ENCODE data around the gene HRH3.

Gene HRH3

DNA sequence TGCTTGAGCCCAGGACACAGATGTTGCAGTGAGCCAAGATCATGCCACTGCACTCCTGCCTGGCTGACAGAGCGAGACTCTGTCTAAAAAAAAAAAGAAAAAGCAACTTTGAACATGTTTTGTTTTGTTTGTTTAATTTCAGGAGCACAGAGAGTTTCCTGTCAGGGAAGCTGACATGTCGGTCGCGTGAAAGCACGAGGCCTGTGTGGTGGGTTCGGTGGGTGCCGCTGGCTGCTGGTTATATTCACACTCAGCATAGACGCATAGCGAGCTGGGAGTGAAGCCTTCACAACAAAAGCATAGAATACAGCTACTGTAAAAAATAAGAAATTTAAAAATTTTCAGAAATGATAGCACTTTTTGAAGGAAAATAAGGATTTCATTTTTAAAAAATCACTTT lies 22.8 kb downstream of the HRH3 start:
- DNase-seq, result no peak

DNA sequence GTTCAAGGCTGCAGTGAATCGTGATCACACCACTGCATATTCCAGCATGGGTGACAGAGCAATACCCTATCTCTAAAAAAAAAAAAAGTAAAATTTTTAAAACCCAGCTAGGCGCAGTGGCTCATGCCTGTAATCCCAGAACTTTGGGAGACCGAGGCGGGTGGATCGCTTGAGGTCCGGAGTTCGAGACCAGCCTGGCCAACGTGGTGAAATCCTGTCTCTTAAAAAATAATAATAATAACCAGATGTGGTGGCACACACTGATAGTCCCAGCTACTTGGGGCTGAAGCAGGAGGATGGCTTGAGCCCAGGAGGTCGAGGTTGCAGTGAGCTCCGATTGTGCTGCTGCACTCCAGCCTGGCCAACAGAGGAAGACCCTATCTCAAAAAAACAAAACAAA lies 23.8 kb downstream of the HRH3 start:
- DNase-seq, result no peak

DNA sequence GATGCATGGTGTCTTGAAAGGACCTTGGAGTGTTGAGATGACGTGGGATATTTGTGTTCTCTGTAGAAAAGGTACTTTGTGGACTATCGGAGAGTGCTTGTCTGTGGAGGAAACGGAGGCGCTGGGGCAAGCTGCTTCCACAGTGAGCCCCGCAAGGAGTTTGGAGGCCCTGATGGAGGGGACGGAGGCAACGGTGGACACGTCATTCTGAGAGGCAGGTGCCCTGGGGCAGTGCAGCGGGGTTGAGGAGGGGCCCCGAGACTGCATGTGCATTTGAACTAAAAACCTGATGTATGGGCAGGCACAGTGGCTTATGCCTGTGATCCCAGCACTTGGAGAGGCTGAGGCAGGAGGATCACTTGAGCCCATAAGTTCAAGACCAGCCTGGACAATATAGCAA lies 24.3 kb downstream of the HRH3 start:
- no peak for DNase-seq

DNA sequence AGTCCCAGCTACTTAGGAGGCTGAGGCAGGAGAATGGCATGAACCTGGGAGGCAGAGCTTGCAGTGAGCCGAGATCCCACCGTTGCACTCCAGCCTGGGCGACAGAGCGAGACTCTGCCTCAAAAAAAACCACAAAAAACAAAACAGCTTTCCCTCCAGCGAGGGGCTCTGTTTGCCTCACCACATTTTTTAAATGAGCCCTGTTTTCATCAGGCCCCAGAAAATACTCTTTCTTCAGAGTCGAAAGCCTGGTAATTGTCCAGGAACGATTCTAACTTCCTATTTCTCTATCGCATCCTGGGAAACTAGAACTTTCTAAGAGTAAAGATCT lies 25.0 kb downstream of the HRH3 start:
- DNase-seq, result no peak

DNA sequence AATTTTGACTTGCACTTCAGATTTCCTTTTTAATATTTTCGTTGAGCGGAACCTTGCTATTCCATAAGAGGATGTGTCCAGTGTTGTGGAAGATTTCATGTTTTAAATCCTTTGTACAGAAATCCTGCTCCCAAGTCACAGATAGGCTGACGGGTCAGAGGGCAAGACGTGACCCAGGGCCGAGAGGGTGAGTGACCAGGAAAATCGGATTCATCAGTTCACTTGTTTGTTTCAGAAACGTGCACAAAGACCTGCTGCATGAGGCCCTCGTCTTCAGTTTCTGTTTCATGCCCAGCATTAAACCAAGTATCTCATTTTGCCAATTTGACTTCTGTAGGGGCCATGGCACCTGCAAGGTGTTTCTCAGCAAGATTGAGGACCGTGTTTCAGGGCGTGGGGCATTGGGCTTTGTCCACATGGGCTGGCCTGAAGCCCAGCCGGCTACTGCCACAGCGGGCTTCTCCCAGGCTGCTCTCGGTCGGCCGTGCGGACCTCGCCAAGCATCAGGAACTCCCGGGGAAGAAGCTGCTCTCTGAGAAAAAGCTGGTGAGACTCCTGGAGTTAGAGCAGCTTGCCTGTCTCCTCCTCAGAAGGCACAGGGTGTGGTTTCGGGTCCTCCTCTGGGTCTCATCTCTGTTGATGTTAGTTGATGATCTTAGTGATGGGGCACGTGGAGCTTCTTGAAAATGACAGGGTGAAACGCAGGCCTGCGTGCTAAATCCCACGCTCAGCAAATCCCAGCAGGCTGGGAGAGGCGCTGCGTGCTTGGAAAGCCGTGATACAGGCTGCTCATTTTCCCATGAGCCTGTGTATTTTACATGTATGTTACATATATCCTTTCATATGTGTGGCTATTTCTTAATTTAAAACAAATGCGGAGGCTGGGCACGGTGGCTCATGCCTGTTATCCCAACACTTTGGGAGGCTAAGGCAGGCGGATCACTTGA lies 26.7 kb downstream of the HRH3 start:
- DNase-seq, result no peak

DNA sequence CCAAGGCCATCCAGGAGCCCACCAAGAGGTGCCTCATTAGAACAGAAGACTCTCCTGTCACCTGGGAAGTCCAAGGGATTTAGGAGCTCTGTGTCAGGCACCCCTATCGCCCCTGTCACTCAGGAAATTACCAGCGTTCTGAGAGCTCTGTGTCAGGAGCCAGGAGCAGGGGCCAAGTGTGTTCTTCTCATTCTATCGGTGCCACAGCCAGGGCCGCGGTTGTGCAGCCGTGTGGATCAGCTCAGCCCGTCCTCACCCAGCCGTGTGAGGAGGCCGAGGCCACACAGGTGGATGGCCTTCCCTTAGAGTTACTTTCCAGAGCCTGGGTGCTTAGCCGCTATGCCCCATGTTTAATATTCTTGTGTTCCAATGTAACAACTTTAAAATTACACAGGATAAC lies 27.4 kb downstream of the HRH3 start:
- DNase-seq, result no peak

DNA sequence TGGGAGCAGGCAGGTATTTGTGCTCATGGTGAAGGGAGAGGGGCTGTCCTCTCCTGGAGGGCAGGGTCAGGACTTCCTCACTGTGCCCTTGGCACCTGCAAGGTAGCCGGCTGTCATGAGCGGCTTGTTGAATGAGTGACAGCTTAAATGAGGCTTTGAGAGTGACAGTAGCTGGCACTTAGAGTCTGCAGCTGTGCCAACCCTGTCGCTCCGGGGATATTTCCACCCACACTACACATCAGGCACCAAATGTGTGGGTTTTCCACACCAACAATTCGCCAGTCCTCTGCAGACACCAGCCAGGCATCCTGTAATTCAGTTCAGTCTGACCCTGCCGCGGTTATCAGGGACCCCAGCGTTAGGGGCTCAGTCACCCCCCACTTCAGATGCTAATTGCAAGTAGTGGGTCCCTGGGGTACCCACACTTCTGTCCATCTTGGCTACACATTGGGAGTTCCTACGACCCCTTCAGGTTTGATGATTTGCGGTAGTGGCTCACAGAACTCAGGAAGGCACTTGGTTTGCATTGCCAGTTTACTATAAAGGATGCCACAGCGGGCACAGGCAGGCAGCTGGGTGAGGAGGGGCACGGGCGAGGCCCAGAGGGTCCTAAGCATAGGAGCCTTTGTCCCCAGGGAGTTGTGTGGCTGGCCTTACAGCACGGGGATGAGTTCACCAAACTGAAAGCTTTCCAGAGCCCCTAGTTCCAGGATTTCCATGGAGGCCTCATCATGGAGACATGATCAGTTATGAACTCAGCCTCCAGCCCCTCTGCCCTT lies 28.1 kb downstream of the HRH3 start:
- no peak for DNase-seq

DNA sequence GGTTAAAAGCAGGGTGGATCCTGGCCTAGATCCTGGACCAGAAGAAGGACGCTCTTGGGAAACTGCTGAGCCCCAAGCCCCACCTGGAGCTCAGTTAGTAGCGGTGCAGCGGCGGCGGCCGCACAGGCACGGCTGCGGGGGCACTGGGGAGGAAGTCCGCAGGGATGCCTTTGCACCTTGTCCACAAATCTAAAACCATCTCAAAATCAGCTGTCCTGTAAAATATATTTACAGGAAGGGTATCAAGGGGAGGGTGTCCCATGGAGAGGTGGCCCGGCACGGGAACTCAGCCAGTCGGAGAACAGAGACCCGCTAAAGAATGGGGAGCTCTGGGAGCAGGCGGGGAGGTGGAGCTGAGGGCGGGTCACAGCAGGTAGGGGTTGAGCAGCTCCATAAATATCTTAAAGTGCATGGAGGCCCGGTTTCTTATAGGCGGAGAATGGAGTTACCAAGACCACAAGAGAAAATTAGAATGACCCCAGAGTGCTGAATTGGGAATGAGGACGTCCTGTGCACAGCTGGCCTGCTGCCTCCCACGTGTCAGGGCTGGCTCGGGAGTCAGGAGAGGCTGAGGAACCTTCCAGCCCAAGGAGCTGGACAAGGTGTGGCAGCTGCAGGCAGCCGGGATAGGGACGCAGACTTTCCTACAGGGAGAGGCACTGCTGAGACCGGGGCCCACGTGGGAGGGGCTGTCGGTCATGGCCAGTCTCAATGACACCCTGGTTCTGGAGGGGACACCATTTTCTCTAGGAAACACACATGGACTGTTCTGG lies 29.3 kb downstream of the HRH3 start:
- no peak for DNase-seq

DNA sequence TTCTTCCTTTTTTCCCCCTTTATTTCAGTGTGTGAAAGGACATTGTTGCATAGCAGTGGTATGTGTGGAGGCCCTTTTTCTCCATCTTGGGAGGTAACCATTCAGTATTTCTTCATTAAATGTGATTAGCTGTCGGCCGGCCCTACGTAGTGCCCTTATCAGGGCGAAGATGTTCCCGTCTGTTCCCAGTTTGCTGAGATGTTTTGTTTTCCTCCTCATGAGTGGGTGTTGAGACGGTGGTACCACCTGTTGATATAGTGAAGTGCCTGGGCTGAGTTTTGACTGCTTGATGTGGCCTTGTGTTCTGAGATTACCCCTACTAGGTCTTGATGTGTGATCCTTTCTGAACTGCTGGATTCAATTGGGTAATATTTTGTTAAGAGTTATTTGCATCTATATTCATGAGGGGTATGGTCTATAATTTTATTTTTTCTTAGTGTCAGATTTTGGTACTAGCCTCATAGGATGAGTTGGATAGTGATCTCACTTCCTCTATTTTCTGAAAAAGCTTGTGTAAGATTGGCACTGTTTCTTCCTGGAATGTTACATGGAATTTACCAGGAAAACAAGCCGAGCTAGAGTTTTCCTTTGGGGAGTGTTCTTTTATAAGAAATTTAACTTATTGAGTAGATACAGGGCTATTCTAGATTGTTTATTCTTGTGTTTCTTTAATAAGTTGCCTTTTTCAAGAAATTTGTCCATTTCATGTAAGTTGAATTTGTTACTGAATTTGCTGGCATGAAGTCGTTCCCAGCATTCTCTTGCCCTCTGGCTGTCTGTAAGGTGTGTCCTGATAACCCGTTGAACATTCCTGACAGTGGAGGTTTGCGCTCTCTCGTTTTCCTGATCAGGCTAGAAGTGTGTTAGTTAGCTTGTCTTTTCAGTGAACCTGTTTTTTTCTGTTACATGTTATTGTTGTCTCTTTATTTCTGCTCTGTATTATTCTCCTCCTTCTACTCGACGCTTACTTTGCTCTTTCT lies 32.9 kb downstream of the HRH3 start:
- peak; percentile 19 for DNase-seq

DNA sequence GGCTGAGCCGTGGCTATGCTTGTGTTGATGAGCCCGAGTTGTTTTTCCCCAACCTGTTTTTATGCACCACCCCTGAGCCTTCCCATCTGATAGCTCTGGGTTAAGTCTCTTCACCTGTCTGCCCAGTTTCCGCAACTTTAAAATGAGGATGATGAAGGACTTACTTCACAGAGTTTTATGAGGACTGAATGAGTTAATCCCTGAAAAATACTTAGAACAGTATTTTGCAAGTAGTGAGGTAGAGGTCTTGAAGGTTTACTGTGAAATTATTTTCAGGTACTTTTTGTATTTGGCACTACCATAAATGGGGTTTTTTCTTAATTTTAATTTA lies 34.0 kb downstream of the HRH3 start:
- DNase-seq, result no peak

DNA sequence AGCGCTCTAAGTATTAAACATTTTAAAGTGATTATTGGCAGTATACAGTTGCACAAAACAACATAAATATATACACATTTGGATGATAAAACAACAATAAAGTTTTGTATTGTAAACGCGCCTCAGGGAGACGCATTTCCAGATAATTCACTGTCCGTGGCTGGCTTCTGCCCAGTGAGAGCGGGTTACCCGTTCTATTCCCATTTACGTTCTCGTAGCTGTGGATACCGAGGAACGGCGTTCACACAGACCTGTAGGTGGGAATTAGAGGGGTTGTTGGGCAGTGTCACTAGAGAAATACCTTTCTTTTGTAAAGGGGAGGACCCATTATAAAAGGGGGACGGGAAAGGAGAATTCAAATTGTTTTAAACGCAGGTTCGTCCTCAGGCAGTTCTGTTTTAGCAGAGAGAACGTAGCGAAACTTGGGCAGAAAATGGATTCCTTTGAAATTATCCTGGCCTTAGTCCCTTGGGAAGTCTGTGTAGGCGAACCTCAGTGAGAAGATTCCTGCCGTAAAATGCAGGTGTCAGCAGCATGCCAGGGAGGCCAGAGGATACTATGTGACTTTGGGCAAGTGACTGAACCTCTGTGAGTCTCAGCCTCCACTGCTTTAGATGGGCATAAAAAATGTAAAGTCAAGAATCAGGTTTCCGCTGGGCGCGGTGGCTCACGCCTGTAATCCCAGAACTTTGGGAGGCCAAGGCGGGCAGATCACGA lies 36.5 kb downstream of the HRH3 start:
- peak; percentile 9 for DNase-seq

DNA sequence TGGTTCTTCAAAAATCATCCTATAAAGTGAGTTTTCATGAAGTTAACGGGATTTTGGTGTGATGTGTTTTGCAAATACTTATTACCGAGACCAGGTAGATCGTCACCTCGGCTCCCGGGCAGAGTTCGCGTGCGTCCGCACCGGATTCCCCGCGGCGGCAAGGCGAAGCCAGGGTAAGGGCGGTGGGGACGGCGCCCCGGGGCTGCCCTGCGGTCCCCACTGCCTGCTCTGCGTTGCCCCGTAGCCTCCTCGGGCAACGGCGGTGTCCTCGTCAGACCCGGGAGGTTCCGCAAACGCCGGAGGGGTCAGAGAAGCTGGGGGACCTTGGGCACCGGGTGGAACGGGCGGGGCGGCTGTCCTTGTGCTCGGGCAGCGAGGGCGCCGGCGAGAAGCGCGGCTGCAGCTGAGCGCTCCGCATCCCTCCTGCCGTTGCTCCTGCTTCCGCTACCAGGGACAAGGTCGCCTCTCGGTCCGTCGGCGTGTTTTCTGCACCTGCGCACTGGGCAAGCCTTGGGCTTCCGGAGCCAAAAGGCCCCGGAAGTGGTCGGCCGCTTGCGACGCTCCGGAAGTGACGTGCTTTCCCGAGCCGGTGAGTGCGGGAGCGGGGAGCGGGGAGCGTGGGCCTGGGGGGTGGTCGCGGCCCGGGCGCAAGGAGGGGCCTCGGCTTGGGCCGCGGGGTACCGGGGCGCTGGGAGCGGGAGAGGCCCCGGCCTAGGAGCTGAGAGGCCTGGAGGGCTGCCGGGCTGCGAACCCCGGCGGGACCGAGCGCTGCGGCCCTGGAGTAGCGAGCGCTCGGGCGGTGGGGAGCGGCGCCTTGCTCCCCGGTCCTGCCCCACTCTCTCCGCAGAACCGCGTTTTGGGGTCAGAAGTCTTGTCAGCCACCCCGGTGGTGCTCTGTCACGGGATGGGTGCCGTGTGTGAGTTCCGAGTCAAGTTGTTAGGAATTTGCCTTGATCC lies 37.3 kb downstream of the HRH3 start, which contains the start of gene MTG2:
TSS of gene MTG2 (plus strand) at position 560 of the 957 bp plus-strand sequence. CDS start 10,393 bp downstream, outside the sequence.
- peak; percentile 98 for DNase-seq

DNA sequence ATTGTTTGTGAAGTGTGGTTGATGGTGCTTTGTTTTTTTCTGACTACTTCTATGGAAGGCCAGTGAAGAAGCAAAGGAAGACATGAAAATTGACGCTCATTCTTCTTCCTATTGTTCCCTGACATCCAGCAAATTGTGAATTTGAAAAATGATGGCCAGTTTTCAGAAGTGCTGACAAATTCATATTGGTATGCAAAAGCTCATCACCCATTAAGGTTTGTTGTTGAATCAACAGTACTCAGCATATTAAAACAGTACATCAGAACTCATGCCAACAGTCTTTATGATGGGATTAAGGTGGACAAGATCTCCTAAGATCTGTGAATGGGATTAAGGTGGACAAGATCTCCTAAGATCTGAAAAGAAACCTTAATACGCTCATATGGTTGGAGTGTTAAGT lies 38.3 kb downstream of the HRH3 start:
- no peak for DNase-seq

DNA sequence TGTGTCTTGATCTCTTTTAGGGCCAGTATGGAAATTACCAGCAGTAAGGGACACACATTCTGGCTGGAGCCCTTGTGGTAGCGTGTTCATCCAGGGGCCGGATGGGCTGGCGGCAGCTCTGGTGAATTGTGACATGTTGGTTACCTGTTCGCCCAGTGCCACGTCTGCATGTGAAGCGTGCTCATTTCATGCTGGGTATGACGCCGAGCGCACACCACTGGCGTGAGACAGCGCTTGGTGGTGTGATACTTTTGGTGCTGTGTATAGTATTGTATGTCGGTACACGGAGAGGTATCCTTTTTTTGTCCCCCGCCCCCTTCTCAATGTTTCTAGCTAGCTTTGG lies 40.9 kb downstream of the HRH3 start:
- no peak for DNase-seq

DNA sequence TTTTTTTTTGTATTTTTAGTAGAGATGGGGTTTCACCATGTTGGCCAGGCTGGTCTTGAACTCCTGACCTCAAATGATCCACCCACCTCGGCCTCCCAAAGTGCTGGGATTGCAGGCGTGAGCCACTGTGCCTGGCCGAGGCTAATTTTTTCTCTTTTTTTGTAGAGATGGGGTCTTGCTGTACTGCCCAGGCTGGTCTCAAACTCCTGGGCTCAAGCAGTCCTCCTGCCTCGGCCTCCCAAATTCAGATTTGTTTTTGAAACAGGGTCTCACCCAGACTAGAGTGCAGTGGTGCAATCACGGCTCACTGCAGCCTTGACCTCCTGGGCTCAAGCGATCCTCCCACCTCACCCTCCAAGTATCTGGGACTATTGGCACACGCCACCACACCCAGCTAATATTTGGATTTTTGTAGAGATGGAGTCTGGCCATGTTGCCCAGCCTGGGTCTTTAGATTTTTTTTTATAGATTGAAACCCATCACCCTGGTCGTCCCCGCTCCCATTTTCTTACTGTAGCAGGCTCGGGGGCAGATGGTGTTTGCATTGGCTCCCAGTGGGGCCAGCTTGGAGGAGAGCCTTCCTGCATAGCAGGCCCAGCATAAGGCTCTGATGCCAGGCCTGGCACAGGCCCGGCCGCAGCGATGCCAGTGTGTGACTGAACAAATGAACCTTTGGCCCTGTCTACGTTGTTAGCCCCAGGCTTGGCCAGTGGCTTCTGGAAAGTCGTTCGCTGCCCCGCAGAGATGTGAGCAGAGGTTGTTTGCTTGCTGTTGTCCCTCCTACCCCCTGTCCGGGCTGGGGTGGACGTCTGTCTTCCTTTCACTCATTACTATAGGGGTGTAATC lies 41.5 kb downstream of the HRH3 start:
- no peak for DNase-seq

DNA sequence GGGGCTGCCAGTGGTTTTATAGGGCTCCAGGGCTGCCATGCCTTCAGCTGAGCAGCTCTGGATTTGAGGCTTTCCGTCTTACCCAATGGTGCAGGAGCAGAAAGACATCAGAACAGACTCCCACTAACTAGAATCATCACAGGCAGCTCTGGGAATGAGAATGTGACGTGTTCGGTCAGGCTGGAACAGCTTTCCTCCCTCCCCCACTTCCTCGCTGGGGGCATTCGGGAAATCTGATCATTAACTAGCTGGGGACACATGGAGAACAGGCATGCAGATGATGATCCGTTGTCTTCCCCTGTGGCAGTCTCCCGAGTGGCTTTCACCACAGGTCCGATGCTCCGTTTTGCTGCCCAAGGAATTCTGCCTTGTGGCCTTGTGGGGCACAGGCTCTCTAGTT lies 42.8 kb downstream of the HRH3 start:
- no peak for DNase-seq

DNA sequence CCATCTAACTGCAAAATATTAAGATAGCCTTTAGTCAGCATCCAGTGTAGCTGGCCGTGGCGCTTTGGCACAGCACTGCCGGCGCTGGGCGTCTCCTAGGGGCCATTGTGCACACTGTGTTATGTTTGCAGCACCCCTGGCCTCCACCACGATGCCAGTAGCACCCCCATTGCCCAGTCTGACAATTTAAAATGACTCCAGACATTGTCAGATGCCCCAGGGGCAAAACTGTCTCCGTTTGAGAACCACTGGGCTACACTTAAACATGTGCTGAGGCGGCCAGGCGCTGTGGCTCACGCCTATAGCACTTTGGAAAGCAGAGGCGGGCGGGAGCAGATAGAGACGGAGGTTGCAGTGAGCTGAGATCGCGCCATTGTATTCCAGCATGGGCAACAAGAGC lies 43.2 kb downstream of the HRH3 start:
- no peak for DNase-seq

DNA sequence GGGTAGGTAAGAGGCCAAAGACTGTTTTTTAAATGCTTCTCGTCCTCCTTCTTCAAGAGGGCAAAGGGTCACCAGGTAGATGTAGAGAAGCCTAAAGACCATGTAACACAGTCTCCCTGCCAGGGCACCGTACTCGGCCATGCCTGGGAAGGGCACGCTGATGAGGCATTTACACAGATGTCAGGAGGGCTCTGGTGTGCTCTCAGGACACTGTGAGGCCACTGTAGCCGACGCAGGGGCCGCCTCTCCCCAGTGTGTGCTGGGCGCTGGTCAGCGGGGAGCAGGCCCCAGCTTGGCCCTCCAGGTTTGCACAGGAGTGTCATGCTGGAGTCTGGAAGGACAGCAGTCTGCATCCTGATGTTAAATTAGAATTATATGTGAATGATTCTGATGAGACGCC lies 44.4 kb downstream of the HRH3 start:
- no peak for DNase-seq

DNA sequence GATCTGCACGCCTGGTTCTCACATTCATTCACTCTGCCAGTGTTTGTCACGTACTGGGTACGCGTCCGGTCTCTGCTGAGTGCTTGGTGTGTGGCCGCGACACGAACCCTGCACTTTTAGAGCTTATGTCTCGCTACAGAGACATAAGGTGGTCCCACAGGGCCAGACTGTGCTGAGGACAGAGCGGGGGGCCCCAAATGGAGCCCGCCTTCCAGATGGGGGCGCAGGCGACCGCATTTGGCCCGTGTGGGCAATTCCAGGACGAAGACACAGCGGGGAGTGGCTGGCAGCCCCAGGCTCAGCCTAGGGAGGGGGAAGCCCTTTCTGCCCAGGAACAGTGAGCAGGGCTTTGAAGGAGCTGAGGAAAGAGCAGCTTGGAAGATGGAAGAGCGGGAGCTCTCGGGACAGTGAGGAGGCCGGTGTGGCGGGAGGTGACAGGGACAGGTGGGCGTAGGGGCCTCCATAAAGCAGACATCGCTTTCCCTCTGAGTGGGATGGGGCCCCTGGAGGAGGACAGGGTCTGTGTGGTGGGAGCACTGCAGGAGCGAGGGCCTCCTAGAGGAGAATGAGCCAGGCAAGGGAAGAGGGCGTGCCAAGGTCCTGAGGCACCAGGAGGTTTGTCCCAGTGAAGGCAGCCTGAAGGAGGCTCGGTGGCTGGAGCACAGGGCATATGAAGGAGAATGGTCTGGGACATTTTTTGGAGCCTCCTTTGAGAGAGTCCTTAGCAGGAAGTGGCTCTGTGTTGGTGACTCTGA lies 45.0 kb downstream of the HRH3 start:
- DNase-seq, result no peak
